SK-N-SH (cell line): Measurements from ENCODE around the gene ZNF626. TPM values are rescaled to one million over a fixed set of nuclear protein-coding genes. Genes with fewer than 3 reads are reported as not detected.
"Not testable (repeated sequence)": the region's sequence is repeated elsewhere in the genome, so short reads cannot be mapped to it uniquely, and the experiment has no call there.

Source experiments
- CTCF ChIA-PET: fragments of 300-600, 350-600 bp; formaldehyde crosslinking; extraction: SDS; loops from one replicate; lab custom pipeline; 2021; lab: Yijun Ruan, JAX
- POLR2A ChIA-PET: fragments of 350-600 bp; sonication (Branson Sonifier 250); formaldehyde crosslinking; extraction: SDS; loops from one replicate; lab custom pipeline; 2020; ENCODE audit warnings: antibody characterized with exemption, inconsistent platforms; lab: Yijun Ruan, JAX
- DNase-seq: peaks from one replicate; pipeline ENCODE4 v3.0.0; 2012
- H2AFZ ChIP-seq: fragments of 200-600 bp; sonication (generic); 2 replicates; pipeline ENCODE4 v1.8.1; 2016; ENCODE audit warnings: antibody characterized with exemption, mild to moderate bottlenecking, low read depth
- H3F3A ChIP-seq: fragments of 200-600 bp; sonication (generic); replicated peaks from 2 replicates; pipeline ENCODE3; 2016; ENCODE audit warnings: antibody characterized with exemption, mild to moderate bottlenecking; ENCODE audit not compliant: insufficient read depth
- H3K27ac ChIP-seq, 2 experiments: fragments of 200-500 bp in 1 of 2; fragments of 200-600 bp in 1 of 2; sonication (Bioruptor generic) in 1 of 2; sonication (generic), shearing (Covaris generic) in 1 of 2; 2 replicates each; pipeline versions ENCODE4 v1.5.1 to v1.6.1; 2014 to 2016; ENCODE audit warnings: low read depth in 2 of 2, inconsistent platforms in 1 of 2, low read length in 1 of 2, mild to moderate bottlenecking in 1 of 2, mixed read lengths in 1 of 2
- H3K27me3 ChIP-seq: fragments of 200-600 bp; sonication (generic), shearing (Covaris generic); 2 replicates; pipeline ENCODE4 v1.6.1; 2016; ENCODE audit warnings: mixed run types; ENCODE audit not compliant: insufficient read depth
- H3K36me3 ChIP-seq, 2 experiments: fragments of 200-500 bp in 1 of 2; fragments of 200-600 bp in 1 of 2; sonication (Bioruptor generic) in 1 of 2; sonication (generic) in 1 of 2; replicated peaks in 1 of 2; 2 replicates each; pipeline versions ENCODE3 to v1.5.1; 2014 to 2016; ENCODE audit warnings: low read length in 1 of 2, mild to moderate bottlenecking in 1 of 2; ENCODE audit not compliant: insufficient read depth in 2 of 2, control insufficient read depth in 1 of 2
- H3K4me1 ChIP-seq, 2 experiments: fragments of 200-500 bp in 1 of 2; fragments of 200-600 bp in 1 of 2; sonication (Bioruptor generic) in 1 of 2; sonication (generic), shearing (Covaris generic) in 1 of 2; 2 replicates each; pipeline versions ENCODE4 v1.5.1 to v1.6.1; 2014 to 2016; ENCODE audit warnings: low read depth in 1 of 2, low read length in 1 of 2, mixed run types in 1 of 2; ENCODE audit not compliant: insufficient read depth in 2 of 2, control insufficient read depth in 1 of 2
- H3K4me2 ChIP-seq: fragments of 200-600 bp; sonication (generic), shearing (Covaris generic); 2 replicates; pipeline ENCODE4 v1.6.1; 2017; ENCODE audit warnings: mixed run types
- H3K4me3 ChIP-seq, 2 experiments: fragments of 200-500 bp in 1 of 2; fragments of 200-600 bp in 1 of 2; sonication (Bioruptor generic) in 1 of 2; sonication (generic), shearing (Covaris generic) in 1 of 2; 2 replicates each; pipeline versions ENCODE4 v1.5.1 to v1.8.1; 2014 to 2016; ENCODE audit warnings: low read depth in 2 of 2, inconsistent platforms in 1 of 2, low read length in 1 of 2, mild to moderate bottlenecking in 1 of 2, mixed read lengths in 1 of 2, moderate library complexity in 1 of 2
- H3K79me2 ChIP-seq: fragments of 200-600 bp; sonication (generic); 2 replicates; pipeline ENCODE4 v1.8.1; 2017; ENCODE audit warnings: mild to moderate bottlenecking; ENCODE audit not compliant: insufficient read depth
- H3K9ac ChIP-seq: fragments of 200-600 bp; sonication (generic); 2 replicates; pipeline ENCODE4 v1.6.1; 2017; ENCODE audit warnings: mixed run types
- H3K9me2 ChIP-seq: fragments of 200-600 bp; sonication (generic); 2 replicates; pipeline ENCODE4 v1.6.1; 2017; ENCODE audit warnings: mixed run types
- H3K9me3 ChIP-seq: fragments of 200-600 bp; sonication (generic); 2 replicates; pipeline ENCODE4 v1.6.1; 2017; ENCODE audit warnings: mixed run types, mild to moderate bottlenecking, moderate library complexity
- H4K20me1 ChIP-seq: fragments of 200-600 bp; sonication (generic); 2 replicates; pipeline ENCODE4 v1.6.1; 2017; ENCODE audit warnings: mild to moderate bottlenecking, mixed run types; ENCODE audit not compliant: insufficient read depth
- ELF1 ChIP-seq: IDR thresholded peaks from 2 replicates; pipeline ENCODE4 v1.4.0; 2012
- EP300 ChIP-seq, 2 experiments: IDR thresholded peaks; 2 replicates each; pipeline versions ENCODE4 v1.4.0 to v1.6.1; 2012; ENCODE audit warnings: borderline replicate concordance in 1 of 2, low read depth in 1 of 2, low read length in 1 of 2
- FOXJ3 ChIP-seq: sonication (generic); formaldehyde crosslinking; IDR thresholded peaks from 2 replicates; pipeline ENCODE4 v1.5.1; 2020; ENCODE audit warnings: mild to moderate bottlenecking, missing genetic modification reagents
- GABPA ChIP-seq: IDR thresholded peaks from 2 replicates; pipeline ENCODE4 v1.4.0; 2012; ENCODE audit warnings: low read depth, mild to moderate bottlenecking
- GATA2 ChIP-seq: sonication (generic); formaldehyde crosslinking; IDR thresholded peaks from 2 replicates; pipeline ENCODE4 v1.5.0; 2020; ENCODE audit warnings: mild to moderate bottlenecking, missing genetic modification reagents
- IRF3 ChIP-seq: fragments of 150-350 bp; IDR thresholded peaks from 2 replicates; pipeline ENCODE4 v1.6.1; 2016; ENCODE audit warnings: mild to moderate bottlenecking, low read depth, low read length
- MXI1 ChIP-seq: IDR thresholded peaks from 2 replicates; pipeline ENCODE4 v1.6.1; 2012; ENCODE audit warnings: mild to moderate bottlenecking, low read depth, low read length, improper control_type of control experiment
- NRF1 ChIP-seq: IDR thresholded peaks from 2 replicates; pipeline ENCODE4 v1.6.1; 2012; ENCODE audit warnings: low read depth, mild to moderate bottlenecking, low read length
- PBX3 ChIP-seq: IDR thresholded peaks from 2 replicates; pipeline ENCODE4; 2012
- POLR2AphosphoS5 ChIP-seq: IDR thresholded peaks from 2 replicates; pipeline ENCODE4 v1.6.1; 2012; ENCODE audit warnings: low read depth, low read length
- RCOR1 ChIP-seq: fragments of 150-350 bp; IDR thresholded peaks from 2 replicates; pipeline ENCODE4 v1.6.1; 2017; ENCODE audit warnings: antibody characterized with exemption, low read length
- REST ChIP-seq: IDR thresholded peaks from 2 replicates; pipeline ENCODE4 v1.6.1; 2012; ENCODE audit warnings: mild to moderate bottlenecking, low read depth, low read length, moderate library complexity
- SMC3 ChIP-seq: IDR thresholded peaks from 2 replicates; pipeline ENCODE4 v1.6.1; 2012; ENCODE audit warnings: low read depth, low read length, improper control_type of control experiment
- TCF12 ChIP-seq: IDR thresholded peaks from 2 replicates; pipeline ENCODE4 v1.4.0; 2012
- TEAD4 ChIP-seq: IDR thresholded peaks from 2 replicates; pipeline ENCODE4 v1.4.0; 2012; ENCODE audit warnings: mild to moderate bottlenecking, borderline replicate concordance; ENCODE audit not compliant: insufficient read depth
- USF1 ChIP-seq: IDR thresholded peaks from 2 replicates; pipeline ENCODE4 v1.4.0; 2012; ENCODE audit warnings: low read depth, borderline replicate concordance
- USF2 ChIP-seq: fragments of 150-350 bp; IDR thresholded peaks from 2 replicates; pipeline ENCODE4 v1.6.1; 2017; ENCODE audit warnings: antibody characterized with exemption, low read length, low read depth, borderline replicate concordance
- ZBTB33 ChIP-seq: IDR thresholded peaks from 2 replicates; pipeline ENCODE4 v1.4.0; 2012; ENCODE audit warnings: low read depth, borderline replicate concordance
- WGBS: methylation state at CpG from one replicate; pipeline ENCODE4 v1.1.6; 2017; ENCODE audit warnings: low lambda C conversion rate; 5-methylcytosine and 5-hydroxymethylcytosine counted together
- polyA plus RNA-seq, 3 experiments: library from polyadenylated mRNA; depleted of rRNA; stranded (reverse); fragments of >200 nt; gene quantifications; 2 replicates each; pipeline ENCODE4 v1.2.3, GENCODE V29; 2012

Gene ZNF626
- polyA plus RNA-seq, 1 of the 3 experiments (the other 2 are of a cell fraction), result 2.2 TPM

GRCh38 chr19:20616071-20616470 is 45.3 kb downstream of the ZNF626 start:
- ChIA-PET CTCF (no interaction called here), POLR2A (no interaction called here)
- H2AFZ ChIP-seq, result no peak overlapping the region
- no peak overlapping the region for H3K27ac ChIP-seq
- H3K9me3 ChIP-seq, result 0 out of 2 replicates have a peak, but pooled peaks cover 6% of the 10 kb centered on the region
- H3K9me2 ChIP-seq, result no peaks in the 10 kb centered on the region
- H3K9ac ChIP-seq, result no peak overlapping the region
- no peaks in the 10 kb centered on the region for H4K20me1 ChIP-seq
- H3K4me3 ChIP-seq, result no peak overlapping the region
- H3F3A ChIP-seq, result no peaks in the 10 kb centered on the region
- no peak for DNase-seq
- 40% methylated on average over 2 of the region's 2 CpGs for WGBS
- H3K27me3 ChIP-seq, result no peaks in the 10 kb centered on the region
- TF ChIP-seq FOXJ3 (CRISPR knock-in tag), result no peak
- no peak for TF ChIP-seq EP300 (IDR thresholded peaks at IDR 0.05; ENCODE audit: borderline replicate concordance in 1 of 2, low read depth in 1 of 2, low read length in 1 of 2)
- TF ChIP-seq NRF1, result no peak
- no peak for TF ChIP-seq POLR2AphosphoS5
- no peak for TF ChIP-seq ELF1
- no peak for TF ChIP-seq SMC3
- TF ChIP-seq USF2, result no peak
- TF ChIP-seq USF1, result no peak
- no peak for TF ChIP-seq REST
- no peak for TF ChIP-seq GATA2 (CRISPR knock-in tag)
- TF ChIP-seq PBX3, result no peak
- no peak for TF ChIP-seq TCF12
- no peak for TF ChIP-seq IRF3
- TF ChIP-seq ZBTB33, result no peak
- TF ChIP-seq MXI1, result no peak
- no peak for TF ChIP-seq TEAD4
- no peak for TF ChIP-seq RCOR1
- no peak for TF ChIP-seq GABPA
- H3K4me2 ChIP-seq, result no peak overlapping the region
- H3K4me1 ChIP-seq, result no peaks in the 10 kb centered on the region; a peak in 1 of 4 replicates
- no peaks in the 10 kb centered on the region for H3K36me3 ChIP-seq
- H3K79me2 ChIP-seq, result no peaks in the 10 kb centered on the region

- H3K4me2 ChIP-seq, H3K27ac ChIP-seq, H2AFZ ChIP-seq, H3K9me3 ChIP-seq, H4K20me1 ChIP-seq, H3K4me3 ChIP-seq, POLR2A ChIA-PET, H3K27me3 ChIP-seq, H3F3A ChIP-seq, DNase-seq, H3K36me3 ChIP-seq, H3K4me1 ChIP-seq, H3K9me2 ChIP-seq, H3K9ac ChIP-seq, H3K79me2 ChIP-seq: not testable (repeated sequence)
- 21% methylated on average over 3 of the region's 4 CpGs for WGBS
- CTCF ChIA-PET, result interaction anchor here (0.7 kb wide), 1 partner anchor 367 kb away, joined by 3 read pairs; no protein-coding TSS in a partner anchor
Measured at GRCh38 chr19:20614971-20615370, 46.4 kb downstream of the ZNF626 start.
